GM19395 (cell line): ENCODE results near the gene BABAM2.
"Not testable (repeated sequence)": the region's sequence is repeated elsewhere in the genome, so short reads cannot be mapped to it uniquely, and the experiment has no call there.

ENCODE experiments used
- ATAC-seq: cut with Tn5 transposase; IDR thresholded peaks from one replicate; pipeline ENCODE4 v1.9.1; 2021; ENCODE audit warnings: mild to moderate bottlenecking, moderate library complexity; ENCODE audit not compliant: unreplicated experiment

BABAM2 gene

GRCh38 chr2:28011322-28011737, 120.8 kb downstream of the BABAM2 start:
- ATAC-seq = no peak

GRCh38 chr2:28018474-28018873, 127.9 kb downstream of the BABAM2 start:
- ATAC-seq = not testable (repeated sequence)

GRCh38 chr2:28019521-28019920, 129.0 kb downstream of the BABAM2 start:
- ATAC-seq = not testable (repeated sequence)

- ATAC-seq = no peak
These were observed 131.4 kb downstream of the BABAM2 start for GRCh38 chr2:28021898-28022297.

- no peak for ATAC-seq
These were observed 134.6 kb downstream of the BABAM2 start for GRCh38 chr2:28025123-28025522.

GRCh38 chr2:28026230-28026629, 135.7 kb downstream of the BABAM2 start:
- ATAC-seq = not testable (repeated sequence)

GRCh38 chr2:28028025-28028424, 137.5 kb downstream of the BABAM2 start:
- ATAC-seq = no peak

GRCh38 chr2:28030600-28030999, 140.1 kb downstream of the BABAM2 start:
- ATAC-seq = no peak

GRCh38 chr2:28032816-28033215, 142.3 kb downstream of the BABAM2 start:
- ATAC-seq = no peak

- no peak for ATAC-seq
These were observed 144.2 kb downstream of the BABAM2 start for GRCh38 chr2:28034696-28035095.

GRCh38 chr2:28035163-28035690, 144.7 kb downstream of the BABAM2 start:
- ATAC-seq = no peak

- ATAC-seq = no peak
These were observed 145.3 kb downstream of the BABAM2 start for GRCh38 chr2:28035816-28036215.

- ATAC-seq = no peak
These were observed 145.8 kb downstream of the BABAM2 start for GRCh38 chr2:28036307-28036706.

GRCh38 chr2:28038722-28039121, 148.2 kb downstream of the BABAM2 start:
- ATAC-seq = no peak

GRCh38 chr2:28045676-28046351, 155.3 kb downstream of the BABAM2 start:
- ATAC-seq = no peak

- no peak for ATAC-seq
These were observed 156.4 kb downstream of the BABAM2 start for GRCh38 chr2:28046921-28047320.

- ATAC-seq = no peak
These were observed 157.2 kb downstream of the BABAM2 start for GRCh38 chr2:28047681-28048080.

- ATAC-seq = no peak
These were observed 157.8 kb downstream of the BABAM2 start for GRCh38 chr2:28048341-28048740.

GRCh38 chr2:28049416-28049815, 158.9 kb downstream of the BABAM2 start:
- ATAC-seq = no peak

- no peak for ATAC-seq
These were observed 159.4 kb downstream of the BABAM2 start for GRCh38 chr2:28049899-28050298.

- ATAC-seq = no peak
These were observed 162.2 kb downstream of the BABAM2 start for GRCh38 chr2:28052691-28053090.

GRCh38 chr2:28053597-28053996, 163.1 kb downstream of the BABAM2 start:
- ATAC-seq = no peak

- no peak for ATAC-seq
These were observed 164.4 kb downstream of the BABAM2 start for GRCh38 chr2:28054916-28055315.
